Ovary (tissue), 9 donors: ENCODE measurements around the gene ELOVL5. TPM values are rescaled to one million over a fixed set of nuclear protein-coding genes. Genes with fewer than 3 reads are reported as not detected.

Experiments
- DNase-seq, 5 donors: peaks; one replicate each; pipeline ENCODE4 v3.0.0-alpha.2; 2019 to 2020
- H3K27ac ChIP-seq, 2 donors: fragments of 200-600 bp; one replicate each; pipeline versions ENCODE4 v1.5.1 to v1.8.0; 2019 to 2022
- H3K27me3 ChIP-seq: fragments of 200-600 bp; one replicate; pipeline ENCODE4 v1.8.0; 2022
- H3K36me3 ChIP-seq: fragments of 200-600 bp; sonication (generic); one replicate; pipeline ENCODE4 v1.5.1; 2019
- H3K4me1 ChIP-seq: one replicate; pipeline ENCODE4 v1.8.1; 2013; ENCODE audit warnings: mild to moderate bottlenecking, moderate library complexity; ENCODE audit not compliant: insufficient read depth
- H3K4me3 ChIP-seq: fragments of 200-600 bp; sonication (generic); one replicate; pipeline ENCODE4 v1.5.1; 2017
- H3K9me3 ChIP-seq, 2 donors: fragments of 200-600 bp in 1 of 2; sonication (generic) in 1 of 2; one replicate each; pipeline versions ENCODE4 v1.5.1 to v1.8.1; 2013 to 2019; ENCODE audit warnings: mild to moderate bottlenecking in 1 of 2, moderate library complexity in 1 of 2
- CTCF ChIP-seq, 3 donors: fragments of 450-650 bp in 2 of 3; fragments of 200-600 bp in 1 of 3; IDR thresholded peaks; one replicate each; pipeline versions ENCODE4 v1.5.1 to v1.8.0; 2016 to 2022; ENCODE audit warnings: antibody characterized with exemption in 3 of 3, mild to moderate bottlenecking in 1 of 3
- EP300 ChIP-seq: sonication (generic); formaldehyde crosslinking; IDR thresholded peaks from one replicate; pipeline ENCODE4 v1.6.1; 2017; ENCODE audit warnings: antibody characterized with exemption
- POLR2A ChIP-seq: fragments of 450-650 bp; IDR thresholded peaks from one replicate; pipeline ENCODE4 v1.6.1; 2017; ENCODE audit warnings: antibody characterized with exemption, mild to moderate bottlenecking, moderate library complexity
- whole genome bisulfite sequencing, 3 donors: extraction: QIAGEN DNeasy Blood & Tissue Kit in 1 of 3; methylation state at CpG; one replicate each; pipeline versions ENCODE4 v1.1.5 to v1.1.7; 2013 to 2017; 5-methylcytosine and 5-hydroxymethylcytosine counted together
- intact Hi-C, 4 donors: fragments of 100-400 bp; cut with DNase I; formaldehyde crosslinking; loops; one replicate each; pipeline versions ENCODE4 v1.11.0 to v1.15.1; 2022 to 2023
- polyA plus RNA-seq, 2 donors: library from polyadenylated mRNA; stranded (reverse); fragments of 200-250 nt in 1 of 2; fragments of 350-450 nt in 1 of 2; fragmentation: Illumina TruSeq in 1 of 2; extraction: RNeasy Lipid Tissue Mini Kit (QIAGEN cat#74804) in 1 of 2; gene quantifications; one replicate each; pipeline ENCODE4 v1.2.3, GENCODE V29; 2013 to 2014
- total RNA-seq, 7 donors: library from RNA; depleted of rRNA in 2 of 7; stranded (reverse); fragments of >200 nt in 2 of 7; fragmentation: NEBNext Ultra II Directional in 3 of 7; extraction: Animal tissue kit (Norgen Biotek cat#: 25700) in 3 of 7; gene quantifications; one replicate each; pipeline versions ENCODE4 v1.1.0 to v1.2.4, GENCODE V29; 2016 to 2023
- donor health status: DM: no; HTN: no; CAD: no; lungs with moderate emphysema.
- donor health status: DM: no; HTN: no; CAD: no.
- donor health status: Bipolar disorder and iron deficiency.
- donor health status: DM: yes; HTN: yes; CAD: no.
- donor health status: DM: no; HTN: no; CAD: no.
- donor health status: DM: yes; HTN: yes; CAD: no.

The ELOVL5 gene
- total and polyA plus RNA-seq, 9 donors: 14.7 to 191 (median 41.8) TPM

GRCh38 chr6:53327017-53327395 lies 21.7 kb downstream of the ELOVL5 start:
- intact Hi-C loops: no loop called here
- TF ChIP-seq CTCF (IDR thresholded peaks at IDR 0.05): no peak
- TF ChIP-seq POLR2A: no peak
- no peak for TF ChIP-seq EP300
- H3K4me1 ChIP-seq: peaks cover 13% of the 10 kb centered on the region
- H3K4me3 ChIP-seq: no peak overlapping the region
- DNase-seq: no peak
- no peaks in the 10 kb centered on the region for H3K9me3 ChIP-seq
- H3K36me3 ChIP-seq: no peaks in the 10 kb centered on the region
- peak overlapping the region in 1 of 2 donors; percentile 11 for H3K27ac ChIP-seq
- H3K27me3 ChIP-seq: no peaks in the 10 kb centered on the region

- peak overlapping the region in 1 of 2 donors; percentile 11 for H3K27ac ChIP-seq
- intact Hi-C loops: no loop called here
- WGBS, 3 donors: 11 to 19% (median 17%) methylated on average over 11 of the region's 11 CpGs
Observed at GRCh38 chr6:53326372-53327016, 22.3 kb downstream of the ELOVL5 start.

GRCh38 chr6:53325785-53326184 lies 23.0 kb downstream of the ELOVL5 start:
- H3K9me3 ChIP-seq: no peaks in the 10 kb centered on the region
- no peak overlapping the region for H3K4me3 ChIP-seq
- TF ChIP-seq POLR2A: no peak
- intact Hi-C loops: no loop called here
- no peak overlapping the region for H3K27ac ChIP-seq
- no peaks in the 10 kb centered on the region for H3K36me3 ChIP-seq
- no peaks in the 10 kb centered on the region for H3K27me3 ChIP-seq
- DNase-seq: no peak
- peaks cover 16% of the 10 kb centered on the region for H3K4me1 ChIP-seq
- WGBS, 3 donors: 70 to 78% (median 76%) methylated on average over 6 of the region's 6 CpGs

More at GRCh38 chr6:53326372-53327016, 22.3 kb downstream of the ELOVL5 start:
- TF ChIP-seq CTCF (IDR thresholded peaks at IDR 0.05) (no peak), POLR2A (no peak), EP300 (no peak)
- no peak overlapping the region for H3K4me3 ChIP-seq
- H3K36me3 ChIP-seq: no peaks in the 10 kb centered on the region
- H3K27me3 ChIP-seq: no peaks in the 10 kb centered on the region
- peaks cover 13% of the 10 kb centered on the region for H3K4me1 ChIP-seq
- DNase-seq: peak; percentile 59 to 65 (median 61)
- no peaks in the 10 kb centered on the region for H3K9me3 ChIP-seq

GRCh38 chr6:53322188-53323029 lies 26.3 kb downstream of the ELOVL5 start:
- TF ChIP-seq CTCF (IDR thresholded peaks at IDR 0.05) (no peak), POLR2A (no peak), EP300 (no peak)
- WGBS, 3 donors: 33 to 38% (median 35%) methylated on average over 8 of the region's 8 CpGs
- no peaks in the 10 kb centered on the region for H3K27me3 ChIP-seq
- peaks cover 16% of the 10 kb centered on the region for H3K4me1 ChIP-seq
- no peaks in the 10 kb centered on the region for H3K9me3 ChIP-seq
- peak overlapping the region in 1 of 2 donors; percentile 5 for H3K27ac ChIP-seq
- H3K36me3 ChIP-seq: no peaks in the 10 kb centered on the region
- H3K4me3 ChIP-seq: no peak overlapping the region
- intact Hi-C loops: no loop called here
- DNase-seq: no peak

- DNase-seq: no peak
- Histone ChIP-seq H3K4me3 (no peak overlapping the region), H3K36me3 (no peaks in the 10 kb centered on the region), H3K27ac (peak overlapping the region in 1 of 2 donors; percentile 5), H3K4me1 (peaks cover 10% of the 10 kb centered on the region), H3K27me3 (no peaks in the 10 kb centered on the region), H3K9me3 (no peaks in the 10 kb centered on the region)
- TF ChIP-seq EP300 (no peak), CTCF (IDR thresholded peaks at IDR 0.05) (no peak), POLR2A (no peak)
- 30 to 46% (median 34%) methylated on average over 2 of the region's 2 CpGs for whole genome bisulfite sequencing, 3 donors
- intact Hi-C loops: no loop called here
Observed at GRCh38 chr6:53321701-53322100, 27.0 kb downstream of the ELOVL5 start.
